ENCODE results near the gene SLC6A1. TPM values are rescaled to one million over a fixed set of nuclear protein-coding genes. Genes with fewer than 3 reads are reported as not detected.

The SLC6A1 gene
- total and polyA plus RNA-seq, 4 donors: 16.0 to 71.9 (median 33.8) TPM

DNA sequence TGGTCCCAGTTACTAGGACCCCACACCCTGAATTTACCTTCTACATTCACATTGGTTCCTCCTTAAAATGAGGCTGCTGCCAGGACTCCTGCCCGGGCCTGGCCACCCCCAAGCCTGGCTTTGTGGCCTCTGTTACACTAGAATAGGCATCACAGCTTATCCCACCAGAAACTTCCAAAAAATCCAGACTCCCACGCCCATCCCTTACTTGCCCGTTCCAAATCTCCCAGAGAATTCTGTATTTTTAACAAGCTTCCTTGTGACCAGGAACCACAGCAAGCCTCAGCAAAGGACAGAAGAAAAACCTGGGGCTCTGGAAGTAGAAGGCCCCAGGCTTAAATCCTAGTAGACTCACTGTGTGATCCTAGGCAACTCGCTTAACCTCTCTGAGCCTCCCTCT lies 36.0 kb upstream of the SLC6A1 start:
- no peak for TF ChIP-seq GABPA (IDR thresholded peaks at IDR 0.05 in 1 of 2, conservative IDR thresholded peaks at IDR 0.05 in 1 of 2)
- TF ChIP-seq, protein P1, sequence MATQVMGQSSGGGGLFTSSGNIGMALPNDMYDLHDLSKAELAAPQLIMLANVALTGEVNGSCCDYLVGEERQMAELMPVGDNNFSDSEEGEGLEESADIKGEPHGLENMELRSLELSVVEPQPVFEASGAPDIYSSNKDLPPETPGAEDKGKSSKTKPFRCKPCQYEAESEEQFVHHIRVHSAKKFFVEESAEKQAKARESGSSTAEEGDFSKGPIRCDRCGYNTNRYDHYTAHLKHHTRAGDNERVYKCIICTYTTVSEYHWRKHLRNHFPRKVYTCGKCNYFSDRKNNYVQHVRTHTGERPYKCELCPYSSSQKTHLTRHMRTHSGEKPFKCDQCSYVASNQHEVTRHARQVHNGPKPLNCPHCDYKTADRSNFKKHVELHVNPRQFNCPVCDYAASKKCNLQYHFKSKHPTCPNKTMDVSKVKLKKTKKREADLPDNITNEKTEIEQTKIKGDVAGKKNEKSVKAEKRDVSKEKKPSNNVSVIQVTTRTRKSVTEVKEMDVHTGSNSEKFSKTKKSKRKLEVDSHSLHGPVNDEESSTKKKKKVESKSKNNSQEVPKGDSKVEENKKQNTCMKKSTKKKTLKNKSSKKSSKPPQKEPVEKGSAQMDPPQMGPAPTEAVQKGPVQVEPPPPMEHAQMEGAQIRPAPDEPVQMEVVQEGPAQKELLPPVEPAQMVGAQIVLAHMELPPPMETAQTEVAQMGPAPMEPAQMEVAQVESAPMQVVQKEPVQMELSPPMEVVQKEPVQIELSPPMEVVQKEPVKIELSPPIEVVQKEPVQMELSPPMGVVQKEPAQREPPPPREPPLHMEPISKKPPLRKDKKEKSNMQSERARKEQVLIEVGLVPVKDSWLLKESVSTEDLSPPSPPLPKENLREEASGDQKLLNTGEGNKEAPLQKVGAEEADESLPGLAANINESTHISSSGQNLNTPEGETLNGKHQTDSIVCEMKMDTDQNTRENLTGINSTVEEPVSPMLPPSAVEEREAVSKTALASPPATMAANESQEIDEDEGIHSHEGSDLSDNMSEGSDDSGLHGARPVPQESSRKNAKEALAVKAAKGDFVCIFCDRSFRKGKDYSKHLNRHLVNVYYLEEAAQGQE (IDR thresholded peaks at IDR 0.05): no peak
- TF ChIP-seq, protein P2, sequence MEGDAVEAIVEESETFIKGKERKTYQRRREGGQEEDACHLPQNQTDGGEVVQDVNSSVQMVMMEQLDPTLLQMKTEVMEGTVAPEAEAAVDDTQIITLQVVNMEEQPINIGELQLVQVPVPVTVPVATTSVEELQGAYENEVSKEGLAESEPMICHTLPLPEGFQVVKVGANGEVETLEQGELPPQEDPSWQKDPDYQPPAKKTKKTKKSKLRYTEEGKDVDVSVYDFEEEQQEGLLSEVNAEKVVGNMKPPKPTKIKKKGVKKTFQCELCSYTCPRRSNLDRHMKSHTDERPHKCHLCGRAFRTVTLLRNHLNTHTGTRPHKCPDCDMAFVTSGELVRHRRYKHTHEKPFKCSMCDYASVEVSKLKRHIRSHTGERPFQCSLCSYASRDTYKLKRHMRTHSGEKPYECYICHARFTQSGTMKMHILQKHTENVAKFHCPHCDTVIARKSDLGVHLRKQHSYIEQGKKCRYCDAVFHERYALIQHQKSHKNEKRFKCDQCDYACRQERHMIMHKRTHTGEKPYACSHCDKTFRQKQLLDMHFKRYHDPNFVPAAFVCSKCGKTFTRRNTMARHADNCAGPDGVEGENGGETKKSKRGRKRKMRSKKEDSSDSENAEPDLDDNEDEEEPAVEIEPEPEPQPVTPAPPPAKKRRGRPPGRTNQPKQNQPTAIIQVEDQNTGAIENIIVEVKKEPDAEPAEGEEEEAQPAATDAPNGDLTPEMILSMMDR (IDR thresholded peaks at IDR 0.05; ENCODE audit: low read depth, low read length, missing input control): no peak
- TF ChIP-seq, protein P3, sequence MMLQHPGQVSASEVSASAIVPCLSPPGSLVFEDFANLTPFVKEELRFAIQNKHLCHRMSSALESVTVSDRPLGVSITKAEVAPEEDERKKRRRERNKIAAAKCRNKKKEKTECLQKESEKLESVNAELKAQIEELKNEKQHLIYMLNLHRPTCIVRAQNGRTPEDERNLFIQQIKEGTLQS (IDR thresholded peaks at IDR 0.05): no peak
- no peak for TF ChIP-seq HNF4G (IDR thresholded peaks at IDR 0.05)
- TF ChIP-seq FOXA2 (IDR thresholded peaks at IDR 0.05): no peak
- TF ChIP-seq SP1 (IDR thresholded peaks at IDR 0.05): no peak
- TF ChIP-seq, protein P4, sequence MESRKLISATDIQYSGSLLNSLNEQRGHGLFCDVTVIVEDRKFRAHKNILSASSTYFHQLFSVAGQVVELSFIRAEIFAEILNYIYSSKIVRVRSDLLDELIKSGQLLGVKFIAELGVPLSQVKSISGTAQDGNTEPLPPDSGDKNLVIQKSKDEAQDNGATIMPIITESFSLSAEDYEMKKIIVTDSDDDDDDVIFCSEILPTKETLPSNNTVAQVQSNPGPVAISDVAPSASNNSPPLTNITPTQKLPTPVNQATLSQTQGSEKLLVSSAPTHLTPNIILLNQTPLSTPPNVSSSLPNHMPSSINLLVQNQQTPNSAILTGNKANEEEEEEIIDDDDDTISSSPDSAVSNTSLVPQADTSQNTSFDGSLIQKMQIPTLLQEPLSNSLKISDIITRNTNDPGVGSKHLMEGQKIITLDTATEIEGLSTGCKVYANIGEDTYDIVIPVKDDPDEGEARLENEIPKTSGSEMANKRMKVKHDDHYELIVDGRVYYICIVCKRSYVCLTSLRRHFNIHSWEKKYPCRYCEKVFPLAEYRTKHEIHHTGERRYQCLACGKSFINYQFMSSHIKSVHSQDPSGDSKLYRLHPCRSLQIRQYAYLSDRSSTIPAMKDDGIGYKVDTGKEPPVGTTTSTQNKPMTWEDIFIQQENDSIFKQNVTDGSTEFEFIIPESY (IDR thresholded peaks at IDR 0.05): no peak
- no peak for TF ChIP-seq YY1 (IDR thresholded peaks at IDR 0.05)
- TF ChIP-seq HNF4A (conservative IDR thresholded peaks at IDR 0.05): no peak
- TF ChIP-seq RAD21 (IDR thresholded peaks at IDR 0.05): no peak
- no peak for TF ChIP-seq JUND (IDR thresholded peaks at IDR 0.05)
- TF ChIP-seq RXRA (IDR thresholded peaks at IDR 0.05): no peak
- no peak for TF ChIP-seq NR2F2 (IDR thresholded peaks at IDR 0.05)
- no peak for TF ChIP-seq FOXA1 (IDR thresholded peaks at IDR 0.05)
- no peak for TF ChIP-seq TAF1 (conservative IDR thresholded peaks at IDR 0.05)
- Histone ChIP-seq H3K9ac (ENCODE audit: low read depth in 1 of 2, low read length in 2 of 2) (no peak overlapping the region), H3K9me3 (ENCODE audit: control insufficient read depth in 4 of 4, low read length in 3 of 4) (no peaks in the 10 kb centered on the region), H3K36me3 (ENCODE audit: control insufficient read depth in 4 of 4, insufficient read depth in 3 of 4, low read depth in 1 of 4, low read length in 3 of 4) (no peaks in the 10 kb centered on the region), H3K27me3 (ENCODE audit: control insufficient read depth in 4 of 4, insufficient read depth in 4 of 4, low read length in 3 of 4) (peaks cover 0 to 5% (median 0%) of the 10 kb centered on the region in 4 donors), H3K4me3 (ENCODE audit: low read depth in 1 of 3, low read length in 3 of 3) (no peak overlapping the region), H3K27ac (ENCODE audit: low read depth in 1 of 2, low read length in 2 of 2) (no peak overlapping the region), H3K4me1 (ENCODE audit: control insufficient read depth in 4 of 4, insufficient read depth in 4 of 4, low read length in 3 of 4) (no peaks in the 10 kb centered on the region)
- WGBS: 84% methylated on average over 4 of the region's 4 CpGs
- DNase-seq (ENCODE audit: low spot score): no peak

DNA sequence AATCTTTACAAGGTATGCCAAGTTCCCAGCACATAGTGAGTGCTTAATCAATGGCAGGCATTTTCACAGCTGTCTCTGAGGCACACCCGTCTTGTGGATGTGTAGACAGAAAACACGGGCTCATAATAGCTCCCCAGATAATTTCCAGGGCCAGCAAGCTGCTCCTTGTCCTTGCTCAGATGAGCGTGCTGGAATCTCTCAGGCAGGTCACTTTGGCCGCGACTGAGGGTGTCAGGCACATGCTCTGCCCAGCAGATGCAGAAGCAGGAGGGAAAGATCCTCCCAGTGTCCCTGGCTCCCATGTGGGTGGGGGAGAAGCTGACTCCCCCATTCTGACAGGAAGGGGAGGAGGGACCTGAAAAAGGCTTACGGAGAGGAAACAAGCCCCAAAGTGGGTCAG lies 35.6 kb upstream of the SLC6A1 start:
- H3K9me3 ChIP-seq (ENCODE audit: control insufficient read depth in 4 of 4, low read length in 3 of 4): no peaks in the 10 kb centered on the region
- WGBS: 77% methylated on average over 6 of the region's 6 CpGs

More for the DNA sequence above, 35.6 kb upstream of the SLC6A1 start:
- TF ChIP-seq NR2F2 (IDR thresholded peaks at IDR 0.05) (no peak), SP1 (IDR thresholded peaks at IDR 0.05) (no peak), GABPA (IDR thresholded peaks at IDR 0.05 in 1 of 2, conservative IDR thresholded peaks at IDR 0.05 in 1 of 2) (no peak), RXRA (IDR thresholded peaks at IDR 0.05) (no peak), EGR1 (IDR thresholded peaks at IDR 0.05; ENCODE audit: low read depth in 2 of 2) (no peak), YY1 (IDR thresholded peaks at IDR 0.05) (no peak)
- Histone ChIP-seq H3K4me1 (ENCODE audit: control insufficient read depth in 4 of 4, insufficient read depth in 4 of 4, low read length in 3 of 4) (no peaks in the 10 kb centered on the region), H3K27me3 (ENCODE audit: control insufficient read depth in 4 of 4, insufficient read depth in 4 of 4, low read length in 3 of 4) (peaks cover 0 to 5% (median 0%) of the 10 kb centered on the region in 4 donors), H3K27ac (ENCODE audit: low read depth in 1 of 2, low read length in 2 of 2) (no peak overlapping the region), H3K9ac (ENCODE audit: low read depth in 1 of 2, low read length in 2 of 2) (no peak overlapping the region), H3K4me3 (ENCODE audit: low read depth in 1 of 3, low read length in 3 of 3) (no peak overlapping the region), H3K36me3 (ENCODE audit: control insufficient read depth in 4 of 4, insufficient read depth in 3 of 4, low read depth in 1 of 4, low read length in 3 of 4) (no peaks in the 10 kb centered on the region)
- no peak for DNase-seq (ENCODE audit: low spot score)

All from liver (tissue), 9 donors.